Activated effector memory CD4-positive, alpha-beta T cell treated with anti-CD3 and anti-CD28 coated beads, Interleukin-2, amount 50 U/mL, for 16 hours (primary cell): Measurements from ENCODE around the gene RASIP1.
"Not testable (repeated sequence)": the region's sequence is repeated elsewhere in the genome, so short reads cannot be mapped to it uniquely, and the experiment has no call there.

ENCODE experiments used
- DNase-seq: peaks from one replicate; pipeline ENCODE4 v3.0.0-alpha.2; 2020

RASIP1 gene, protein sequence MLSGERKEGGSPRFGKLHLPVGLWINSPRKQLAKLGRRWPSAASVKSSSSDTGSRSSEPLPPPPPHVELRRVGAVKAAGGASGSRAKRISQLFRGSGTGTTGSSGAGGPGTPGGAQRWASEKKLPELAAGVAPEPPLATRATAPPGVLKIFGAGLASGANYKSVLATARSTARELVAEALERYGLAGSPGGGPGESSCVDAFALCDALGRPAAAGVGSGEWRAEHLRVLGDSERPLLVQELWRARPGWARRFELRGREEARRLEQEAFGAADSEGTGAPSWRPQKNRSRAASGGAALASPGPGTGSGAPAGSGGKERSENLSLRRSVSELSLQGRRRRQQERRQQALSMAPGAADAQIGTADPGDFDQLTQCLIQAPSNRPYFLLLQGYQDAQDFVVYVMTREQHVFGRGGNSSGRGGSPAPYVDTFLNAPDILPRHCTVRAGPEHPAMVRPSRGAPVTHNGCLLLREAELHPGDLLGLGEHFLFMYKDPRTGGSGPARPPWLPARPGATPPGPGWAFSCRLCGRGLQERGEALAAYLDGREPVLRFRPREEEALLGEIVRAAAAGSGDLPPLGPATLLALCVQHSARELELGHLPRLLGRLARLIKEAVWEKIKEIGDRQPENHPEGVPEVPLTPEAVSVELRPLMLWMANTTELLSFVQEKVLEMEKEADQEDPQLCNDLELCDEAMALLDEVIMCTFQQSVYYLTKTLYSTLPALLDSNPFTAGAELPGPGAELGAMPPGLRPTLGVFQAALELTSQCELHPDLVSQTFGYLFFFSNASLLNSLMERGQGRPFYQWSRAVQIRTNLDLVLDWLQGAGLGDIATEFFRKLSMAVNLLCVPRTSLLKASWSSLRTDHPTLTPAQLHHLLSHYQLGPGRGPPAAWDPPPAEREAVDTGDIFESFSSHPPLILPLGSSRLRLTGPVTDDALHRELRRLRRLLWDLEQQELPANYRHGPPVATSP

DNA sequence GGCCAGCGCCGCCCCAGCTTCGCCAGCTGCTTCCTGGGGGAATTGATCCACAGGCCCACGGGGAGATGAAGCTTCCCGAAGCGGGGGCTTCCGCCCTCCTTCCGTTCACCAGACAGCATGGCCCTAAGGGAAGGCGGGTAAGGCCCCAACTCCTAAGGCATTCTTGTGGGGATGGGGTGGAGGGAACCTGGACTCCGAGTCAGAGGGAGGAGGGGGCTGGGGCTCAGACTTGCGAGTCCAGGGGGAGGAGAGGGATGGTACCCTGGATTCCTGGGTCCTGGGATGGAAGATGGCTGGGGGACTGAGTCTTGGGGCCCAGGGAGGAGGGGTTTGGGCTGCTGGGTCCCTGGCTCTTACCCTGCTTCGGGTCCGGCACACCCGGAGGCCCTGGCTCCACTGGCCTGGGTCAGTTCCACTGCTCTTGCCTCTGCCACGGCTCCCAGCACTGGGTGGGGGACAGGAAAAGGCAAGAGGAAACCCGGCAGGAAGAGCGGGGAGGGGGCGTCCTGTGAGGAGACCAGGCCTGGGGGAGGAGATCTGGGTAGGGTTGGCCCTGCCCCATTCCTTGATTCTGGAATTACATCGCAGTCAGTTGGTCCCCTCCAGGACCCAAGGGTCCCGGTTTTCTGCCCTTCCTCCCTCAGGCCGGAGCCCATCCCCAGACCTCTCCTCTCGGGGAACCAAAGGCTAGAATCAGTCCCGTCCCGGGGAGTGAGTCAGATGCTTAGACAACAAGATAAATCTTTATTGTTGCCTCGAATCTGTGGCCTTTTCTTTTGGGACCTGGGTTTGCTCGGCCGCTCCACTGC is at the start of gene RASIP1:
TSS of gene RASIP1 (minus strand) at position 447 of the 809 bp plus-strand sequence. CDS start at position 119, 328 bp downstream.
- DNase-seq: no peak

DNA sequence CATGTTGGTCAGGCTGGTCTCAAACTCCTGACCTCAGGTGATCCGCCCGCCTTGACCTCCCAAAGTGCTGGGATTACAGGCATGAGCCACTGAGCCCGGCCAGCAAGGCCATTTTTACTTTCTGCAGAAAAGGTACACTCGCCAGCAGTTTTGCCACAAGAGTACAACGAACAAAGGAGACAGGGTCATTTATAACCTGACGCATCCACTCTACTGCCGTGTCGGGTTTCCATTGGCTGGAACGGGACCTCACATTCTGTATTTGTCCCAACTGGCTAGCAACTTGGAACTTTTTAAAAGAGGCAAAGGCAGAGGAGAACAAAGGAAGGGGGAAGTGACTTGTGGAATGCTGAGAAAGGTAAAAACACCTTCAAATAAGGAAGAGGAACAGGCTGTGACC is 46.9 kb upstream of the RASIP1 start:
- not testable (repeated sequence) for DNase-seq

DNA sequence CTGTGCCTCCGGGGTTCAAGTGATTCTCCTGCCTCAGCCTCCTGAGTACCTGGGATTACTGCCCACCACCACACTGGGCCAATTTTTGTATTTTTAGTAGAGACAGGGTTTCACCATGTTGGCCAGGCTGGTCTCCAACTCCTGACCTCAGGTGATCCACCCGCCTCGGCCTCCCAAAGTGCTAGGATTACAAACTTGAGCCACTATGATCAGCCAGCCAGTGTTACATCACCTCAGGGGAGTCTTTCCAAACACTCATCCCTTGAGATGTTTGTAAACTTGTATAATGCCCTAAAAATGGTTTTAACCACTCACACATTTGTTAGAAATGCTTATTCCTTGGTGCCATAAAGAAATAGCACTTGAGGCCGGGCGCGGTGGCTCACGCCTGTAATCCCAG is 46.0 kb upstream of the RASIP1 start:
- DNase-seq: not testable (repeated sequence)

DNA sequence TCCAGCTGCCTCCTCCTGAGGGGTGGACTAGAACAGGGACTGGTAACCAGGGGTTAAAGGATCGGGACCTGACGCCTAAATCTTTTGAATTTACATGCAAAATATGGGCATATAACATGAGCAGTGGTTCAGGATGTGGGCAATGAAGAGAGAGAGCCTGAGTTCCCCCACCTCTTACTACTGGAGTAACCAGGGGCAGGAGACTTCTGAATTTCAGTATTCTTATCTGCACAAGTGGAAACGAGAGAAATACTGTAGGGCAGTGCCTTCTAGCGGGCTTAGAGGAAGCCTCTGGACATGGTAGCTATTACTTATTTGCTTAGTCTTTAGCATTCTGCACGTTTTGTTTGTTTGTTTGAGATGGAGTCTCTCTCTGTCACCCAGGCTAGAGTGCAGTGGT is 44.1 kb upstream of the RASIP1 start:
- no peak for DNase-seq

DNA sequence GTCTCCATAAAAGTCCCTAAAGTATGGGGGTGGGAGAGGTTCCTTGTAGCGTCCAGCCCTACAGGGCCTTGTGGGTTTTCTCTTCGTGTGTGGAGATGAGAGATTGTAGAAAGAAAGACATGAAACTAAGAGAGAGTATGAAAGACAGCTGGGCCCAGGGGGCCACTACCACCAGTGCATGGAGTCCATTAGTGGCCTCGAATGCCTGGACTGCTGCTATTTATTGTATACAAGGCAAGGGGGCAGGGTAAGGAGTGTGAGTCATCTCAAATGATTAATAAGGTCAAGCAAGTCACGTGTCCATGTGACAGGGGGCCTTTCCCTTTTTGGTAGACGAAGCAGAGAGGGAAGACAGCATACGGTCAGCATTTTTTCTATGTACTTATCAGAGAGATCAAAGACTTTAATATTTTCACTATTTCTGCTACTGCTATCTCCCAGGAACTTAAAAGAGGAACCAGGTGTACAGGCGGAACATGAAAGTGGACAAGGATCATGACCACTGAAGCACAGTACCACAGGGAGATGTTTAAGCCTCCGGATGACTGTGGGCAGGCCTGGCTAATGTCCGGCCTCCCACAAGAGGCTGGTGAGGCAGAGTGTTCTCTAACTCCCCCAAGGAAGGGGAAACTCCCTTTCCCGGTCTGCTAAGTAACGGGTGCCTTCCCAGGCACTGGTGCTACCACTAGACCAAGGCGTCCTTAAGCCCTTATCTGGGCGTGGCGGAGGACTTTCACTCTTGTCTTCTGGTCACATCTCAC is 40.4 kb upstream of the RASIP1 start:
- no peak for DNase-seq

DNA sequence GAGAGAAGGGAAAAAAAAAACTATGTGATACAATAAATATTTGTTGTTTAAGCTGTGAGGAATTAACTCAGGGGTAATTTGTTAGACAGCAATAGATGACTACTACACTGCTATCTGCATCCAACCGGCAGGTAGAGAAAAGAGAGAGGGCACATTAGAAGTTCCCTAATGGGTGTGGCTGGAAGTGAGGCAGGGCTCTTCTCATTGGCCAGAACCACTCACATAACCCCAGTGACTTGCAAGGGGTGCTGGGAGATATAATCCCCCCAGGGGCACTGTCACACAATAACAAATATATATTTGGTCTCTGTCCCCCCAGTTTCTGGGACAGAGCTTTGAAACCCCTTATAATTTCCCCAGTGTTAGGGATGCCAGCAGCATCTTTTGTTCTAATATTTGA is 39.2 kb upstream of the RASIP1 start:
- DNase-seq: no peak

DNA sequence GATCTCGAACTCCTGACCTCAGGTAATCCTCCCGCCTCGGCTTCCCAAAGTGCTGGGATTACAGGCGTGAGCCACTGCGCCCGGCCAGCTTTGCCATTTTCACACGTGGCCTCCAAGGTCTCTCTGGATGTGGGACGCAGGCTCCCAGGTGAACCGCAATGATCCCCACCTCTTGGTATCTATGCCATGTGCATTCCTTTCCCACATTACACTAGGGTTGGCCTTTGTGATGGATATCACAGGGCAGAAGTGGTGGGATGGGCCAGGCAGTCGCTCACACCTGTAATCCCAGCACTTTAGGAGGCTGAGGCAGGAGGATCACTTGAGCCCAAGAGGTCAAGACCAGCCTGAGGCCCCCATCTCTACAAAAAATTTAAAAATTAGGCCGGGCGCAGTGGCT is 37.3 kb upstream of the RASIP1 start:
- no peak for DNase-seq

DNA sequence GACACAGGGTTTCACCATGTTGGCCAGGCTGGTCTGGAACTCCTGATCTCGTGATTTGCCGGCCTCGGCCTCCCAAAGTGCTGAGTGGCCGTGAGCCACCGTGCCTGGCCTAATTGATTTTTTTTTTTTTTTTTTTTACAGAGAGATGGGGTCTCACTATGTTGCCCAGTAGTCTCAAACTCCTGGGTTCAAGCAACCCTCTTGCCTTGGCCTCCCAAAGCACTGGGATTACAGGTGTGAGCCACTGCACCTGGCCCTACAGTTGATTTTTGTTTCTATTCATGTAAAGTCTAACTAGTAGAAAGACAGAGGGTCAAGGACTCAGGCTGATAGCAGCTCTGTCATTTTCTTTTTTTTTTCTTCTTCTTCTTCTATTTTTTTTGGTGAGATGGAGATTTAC is 36.7 kb upstream of the RASIP1 start:
- DNase-seq: no peak

DNA sequence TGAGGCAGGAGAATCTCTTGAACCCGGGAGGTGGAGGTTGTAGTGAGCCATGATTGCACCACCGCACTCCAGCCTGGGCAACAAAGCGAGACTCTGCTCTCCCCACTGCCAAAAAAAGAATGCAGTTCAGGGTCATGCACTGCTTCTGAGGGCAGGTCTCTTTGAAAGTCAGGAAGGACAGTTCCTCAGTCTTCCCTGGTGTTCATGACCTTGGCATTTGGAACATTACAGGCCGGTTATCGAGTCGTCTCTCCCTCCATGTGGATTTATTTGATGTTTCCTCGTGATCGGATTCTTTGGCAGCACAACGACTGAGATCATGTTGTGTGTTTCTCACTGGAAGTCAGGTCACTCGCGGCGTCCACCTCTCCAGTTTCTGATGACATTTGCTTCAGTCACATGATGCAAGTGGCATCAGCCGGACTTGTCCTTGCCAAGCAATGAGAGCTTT is 32.1 kb upstream of the RASIP1 start:
- no peak for DNase-seq

DNA sequence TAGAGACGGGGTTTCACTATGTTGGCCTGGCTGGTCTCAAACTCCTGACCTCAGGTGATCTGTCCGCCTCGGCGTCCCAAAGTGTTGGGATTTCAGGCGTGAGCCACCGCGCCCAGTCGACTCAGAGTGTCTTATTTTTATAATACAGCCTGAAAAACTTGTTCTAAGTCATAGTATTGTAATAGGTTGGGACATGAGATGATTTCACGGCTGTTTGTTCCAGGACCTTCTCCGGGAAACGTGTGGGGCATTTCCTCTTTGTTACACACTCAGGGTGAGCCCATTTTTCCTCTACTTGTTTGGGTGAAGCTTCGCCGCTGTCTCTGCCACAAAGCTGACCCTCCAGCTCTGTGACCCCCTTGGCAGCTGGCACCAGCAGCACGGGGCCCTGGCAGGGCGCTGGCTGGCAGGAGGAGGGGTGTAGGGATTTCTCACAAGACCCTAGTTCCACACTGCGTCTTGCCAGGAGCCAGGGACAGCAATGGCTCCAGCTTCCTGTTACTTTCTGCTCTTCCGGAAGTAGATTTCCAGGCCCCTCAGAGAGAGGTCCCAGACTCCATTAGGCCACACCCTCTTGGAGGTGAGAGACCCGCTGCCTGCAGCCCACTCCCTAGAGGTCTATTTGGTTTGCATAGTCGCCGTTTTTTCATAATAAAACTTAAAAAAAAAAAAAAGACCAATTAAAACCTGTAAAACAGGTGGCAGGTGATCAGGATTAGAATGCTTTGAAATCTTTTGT is 30.5 kb upstream of the RASIP1 start:
- no peak for DNase-seq

DNA sequence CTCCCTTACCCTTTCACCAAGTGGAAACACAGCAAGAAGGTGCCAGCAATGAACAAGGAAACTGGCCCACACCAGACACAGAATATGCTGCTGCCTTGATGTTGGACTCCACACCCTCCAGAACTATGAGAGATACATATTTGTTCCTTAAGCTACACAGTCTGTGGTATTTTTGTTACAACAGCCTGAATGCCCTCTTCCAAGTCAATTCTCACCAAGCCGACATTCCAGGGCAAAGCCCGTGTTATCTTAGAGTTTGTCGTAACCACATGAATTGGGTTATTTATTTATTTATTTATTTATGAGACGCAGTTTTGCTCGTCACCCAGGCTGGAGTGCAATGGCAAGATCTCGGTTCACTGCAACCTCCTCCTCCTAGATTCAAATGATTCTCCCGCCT is 29.9 kb upstream of the RASIP1 start:
- no peak for DNase-seq

DNA sequence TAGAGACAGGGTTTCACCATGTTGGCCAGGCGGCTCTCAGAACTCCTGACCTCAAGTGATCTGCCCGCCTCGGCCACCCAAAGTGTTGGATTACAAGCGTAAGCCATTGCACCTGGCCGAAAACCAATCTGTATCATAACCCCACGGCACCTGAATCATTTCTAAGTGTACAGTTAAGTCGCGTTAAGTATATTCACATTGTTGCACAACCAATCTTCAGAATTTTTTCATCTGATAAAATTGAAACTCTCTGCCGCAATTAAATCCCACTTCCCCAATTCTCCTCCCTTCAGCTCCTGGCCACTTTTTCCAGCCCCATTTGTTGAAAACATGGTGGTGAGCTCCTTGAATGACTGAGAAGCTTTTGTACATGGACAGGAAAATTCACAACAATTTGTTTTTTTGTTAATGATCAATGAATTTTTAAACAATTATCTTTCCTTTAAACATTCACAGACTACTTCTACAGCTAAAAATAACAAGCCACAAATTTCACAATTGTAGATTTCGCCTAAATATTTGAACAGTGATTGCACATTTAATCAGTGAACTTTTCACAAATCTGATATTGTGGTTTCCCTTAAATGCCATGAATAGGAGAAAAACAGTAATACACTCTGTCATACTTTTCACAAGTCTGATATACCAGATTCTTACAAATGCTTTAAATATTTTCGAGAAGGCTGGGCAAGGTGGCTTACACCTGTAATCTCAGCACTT is 28.7 kb upstream of the RASIP1 start:
- no peak for DNase-seq

DNA sequence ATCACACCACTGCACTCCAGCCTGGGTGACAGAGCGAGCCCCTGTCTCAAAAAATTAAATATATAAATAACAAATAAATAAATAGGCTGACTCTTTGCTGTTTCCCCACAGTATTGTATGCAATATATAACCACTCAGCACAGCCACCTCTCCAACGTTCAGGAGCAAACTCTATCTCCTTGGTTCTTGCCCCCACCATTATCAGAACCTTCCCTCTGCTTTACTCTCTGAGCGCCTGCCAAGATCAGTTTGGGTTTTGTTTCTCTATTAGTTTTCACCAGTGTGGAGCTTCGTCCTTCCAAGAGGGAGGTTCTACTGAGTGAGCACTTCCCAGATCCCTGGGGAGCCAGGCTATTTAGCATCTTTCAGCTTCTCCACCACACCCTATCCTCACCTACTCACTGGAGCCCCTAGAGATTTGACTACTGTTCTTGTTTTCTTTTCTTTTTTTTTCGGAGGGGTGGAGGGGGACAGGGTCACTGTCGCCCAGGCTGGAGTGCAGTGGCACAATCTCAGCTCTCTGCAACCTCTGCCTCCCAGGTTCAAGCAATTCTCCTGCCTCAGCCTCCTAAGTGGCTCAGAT is 27.9 kb upstream of the RASIP1 start:
- not testable (repeated sequence) for DNase-seq

DNA sequence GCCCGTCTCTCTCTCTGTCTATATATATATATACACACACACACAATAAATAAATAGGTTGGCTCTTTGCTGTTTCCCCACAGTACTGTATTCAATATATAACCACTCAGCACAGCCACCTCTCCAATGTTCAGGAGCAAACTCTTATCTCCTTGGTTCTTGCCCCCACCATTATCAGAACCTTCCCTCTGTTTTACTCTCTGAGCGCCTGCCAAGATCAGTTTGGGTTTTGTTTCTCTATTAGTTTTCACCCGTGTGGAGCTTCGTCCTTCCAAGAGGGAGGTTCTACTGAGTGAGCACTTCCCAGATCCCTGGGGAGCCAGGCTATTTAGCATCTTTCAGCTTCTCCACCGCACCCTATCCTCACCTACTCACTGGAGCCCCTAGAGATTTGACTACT is 25.4 kb upstream of the RASIP1 start:
- not testable (repeated sequence) for DNase-seq

DNA sequence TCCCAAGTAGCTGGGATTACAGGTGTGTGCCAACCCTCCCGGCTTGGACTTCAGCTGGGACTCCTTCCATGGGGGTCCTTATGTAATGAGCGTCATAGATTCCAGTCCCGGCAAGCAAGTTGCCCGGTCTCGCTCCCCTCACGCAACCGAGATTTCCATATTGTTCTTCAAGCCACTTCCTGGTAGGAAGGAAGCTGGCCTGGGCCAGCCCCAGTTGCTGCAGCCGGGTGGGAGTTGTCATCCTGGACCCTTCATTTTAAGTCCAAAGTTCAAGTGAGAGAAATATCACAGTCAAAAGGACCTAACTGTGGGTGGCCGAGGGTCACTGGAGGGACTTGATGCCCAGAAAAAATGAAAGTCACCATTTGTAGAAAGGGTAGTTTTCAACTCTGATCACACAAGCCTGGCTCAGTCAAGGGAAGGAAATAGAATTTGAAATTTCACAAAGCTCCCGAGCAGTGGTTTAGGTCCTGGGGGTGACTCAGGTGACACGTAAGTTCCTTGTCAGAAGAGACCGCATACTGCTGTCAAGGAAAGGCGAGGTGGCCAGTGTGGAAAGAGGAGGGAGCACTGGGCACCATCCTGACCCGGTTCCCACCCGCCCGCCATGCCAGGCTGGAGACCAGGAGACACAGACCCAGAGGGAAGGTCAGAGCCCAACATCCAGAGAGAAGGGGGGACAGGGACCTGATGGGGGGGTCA is 20.2 kb upstream of the RASIP1 start:
- no peak for DNase-seq

DNA sequence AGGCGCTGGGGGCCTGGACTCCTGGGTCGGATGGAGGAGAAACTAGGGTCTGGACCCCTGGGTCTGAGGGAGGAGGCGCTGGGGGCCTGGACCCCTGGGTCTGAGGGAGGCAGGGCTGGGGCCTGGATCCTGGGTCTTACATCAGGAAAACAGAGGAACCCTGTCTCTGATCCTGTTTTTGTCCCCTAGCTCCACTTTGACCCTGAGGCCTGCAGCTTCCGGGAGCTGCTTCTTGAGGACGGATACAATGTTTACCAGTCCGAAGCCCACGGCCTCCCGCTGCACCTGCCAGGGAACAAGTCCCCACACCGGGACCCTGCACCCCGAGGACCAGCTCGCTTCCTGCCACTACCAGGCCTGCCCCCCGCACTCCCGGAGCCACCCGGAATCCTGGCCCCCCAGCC is 17.3 kb upstream of the RASIP1 start:
- no peak for DNase-seq

DNA sequence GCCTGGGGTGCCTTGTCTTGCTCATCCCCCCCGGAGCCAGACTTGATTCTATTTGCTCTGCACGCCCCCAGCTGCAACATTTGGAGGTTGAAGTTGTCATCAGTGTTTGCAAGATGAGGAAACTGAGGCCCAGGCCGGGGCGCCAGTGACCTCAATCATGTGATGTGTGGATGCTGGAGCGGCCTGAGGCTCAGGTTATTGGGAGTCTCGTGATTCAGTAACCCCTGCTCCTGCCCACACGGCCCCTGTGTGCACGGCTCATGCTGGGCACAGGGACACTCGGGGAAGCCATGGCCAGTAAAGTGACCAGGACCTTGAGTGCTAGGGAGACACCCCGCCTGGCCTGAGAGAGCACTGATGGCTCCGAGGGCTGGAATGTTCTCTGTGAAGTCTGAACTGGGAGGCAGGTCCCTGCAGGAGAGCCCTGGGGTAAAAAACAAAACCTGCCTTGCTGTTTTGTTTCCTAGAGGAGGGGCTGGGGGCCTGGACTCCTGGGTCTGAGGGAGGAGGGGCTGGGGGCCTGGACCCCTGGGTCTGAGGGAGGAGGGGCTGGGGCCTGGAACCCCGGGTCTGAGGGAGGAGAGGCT is 16.8 kb upstream of the RASIP1 start:
- no peak for DNase-seq

DNA sequence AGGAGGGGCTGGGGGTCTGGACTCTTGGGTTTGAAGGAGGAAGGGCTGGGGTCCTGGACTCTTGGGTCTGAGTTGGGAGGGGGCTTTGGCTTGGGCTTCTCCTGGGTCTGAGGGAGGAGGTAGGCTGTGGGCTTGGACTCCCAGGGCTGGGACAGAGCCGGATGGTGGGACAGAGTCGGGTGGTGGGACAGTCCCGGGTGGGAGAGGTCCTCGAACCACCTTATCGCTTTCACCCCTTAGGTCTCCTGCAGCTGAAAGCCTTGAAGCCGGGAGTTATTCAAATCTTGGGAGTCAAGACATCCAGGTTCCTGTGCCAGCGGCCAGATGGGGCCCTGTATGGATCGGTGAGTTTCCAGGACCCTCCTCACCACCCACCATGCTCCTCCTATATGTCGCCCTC is 16.3 kb upstream of the RASIP1 start:
- DNase-seq: no peak

DNA sequence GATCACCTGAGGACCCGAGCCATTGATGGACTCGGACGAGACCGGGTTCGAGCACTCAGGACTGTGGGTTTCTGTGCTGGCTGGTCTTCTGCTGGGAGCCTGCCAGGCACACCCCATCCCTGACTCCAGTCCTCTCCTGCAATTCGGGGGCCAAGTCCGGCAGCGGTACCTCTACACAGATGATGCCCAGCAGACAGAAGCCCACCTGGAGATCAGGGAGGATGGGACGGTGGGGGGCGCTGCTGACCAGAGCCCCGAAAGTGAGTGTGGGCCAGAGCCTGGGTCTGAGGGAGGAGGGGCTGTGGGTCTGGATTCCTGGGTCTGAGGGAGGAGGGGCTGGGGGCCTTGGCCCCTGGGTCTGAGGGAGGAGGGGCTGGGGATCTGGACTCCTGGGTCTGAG is 15.8 kb upstream of the RASIP1 start:
- no peak for DNase-seq
